ENCODE results near the gene HSPH1.
"Not testable (repeated sequence)": the region's sequence is repeated elsewhere in the genome, so short reads cannot be mapped to it uniquely, and the experiment has no call there.

Gene HSPH1

DNA sequence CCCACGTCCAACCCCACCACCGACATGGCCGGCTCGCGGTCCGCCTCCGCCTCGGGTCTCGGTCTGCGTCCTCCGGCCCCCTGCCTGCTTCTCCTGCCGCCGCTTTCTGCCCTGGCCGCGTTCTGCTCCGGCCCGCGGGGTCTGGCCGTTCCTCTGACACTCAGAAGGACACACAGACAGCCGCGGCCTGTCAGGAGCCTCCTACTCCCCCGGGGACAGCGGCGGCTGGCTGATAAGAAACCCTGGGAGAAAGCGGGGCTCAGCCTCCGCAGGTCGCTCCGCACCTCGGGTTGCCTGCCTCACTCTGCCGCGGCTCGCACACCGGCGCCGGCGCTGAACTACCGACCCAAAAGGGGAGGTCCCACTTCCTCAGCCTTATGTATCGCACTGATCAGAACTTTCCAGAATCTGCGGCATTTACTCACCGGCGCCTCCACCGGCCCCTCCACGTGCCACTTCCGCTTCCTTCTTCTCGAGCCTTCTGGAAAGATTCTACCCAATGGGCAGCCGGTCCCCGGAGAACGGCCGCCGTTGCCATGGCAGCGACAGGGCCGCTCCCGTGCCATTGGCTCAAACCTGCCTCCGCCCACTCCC is at the start of gene HSPH1:
HSPH1 (minus strand) TSS at position 348 of the 594 bp plus-strand sequence; CDS start at position 26, 322 bp downstream.
- peak; percentile 99 for DNase-seq

DNA sequence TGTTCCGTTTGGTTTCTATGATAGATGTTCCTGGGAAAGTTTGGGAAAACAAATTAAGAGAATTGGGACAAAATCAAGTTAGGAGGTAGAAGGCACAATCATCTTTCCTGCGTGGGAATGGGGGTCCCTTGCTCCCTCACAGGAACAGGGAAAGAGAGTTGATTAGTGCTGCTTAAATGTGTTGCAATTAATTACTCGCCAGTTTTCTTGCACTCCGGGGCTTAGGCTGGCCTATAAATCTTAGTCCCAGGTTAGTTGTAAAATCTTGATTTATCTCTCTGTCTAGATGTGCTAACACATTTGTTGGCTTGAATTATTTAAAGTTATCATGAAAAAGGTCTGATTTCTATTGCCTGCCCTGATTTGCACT is 48.1 kb upstream of the HSPH1 start:
- DNase-seq: peak; percentile 60

DNA sequence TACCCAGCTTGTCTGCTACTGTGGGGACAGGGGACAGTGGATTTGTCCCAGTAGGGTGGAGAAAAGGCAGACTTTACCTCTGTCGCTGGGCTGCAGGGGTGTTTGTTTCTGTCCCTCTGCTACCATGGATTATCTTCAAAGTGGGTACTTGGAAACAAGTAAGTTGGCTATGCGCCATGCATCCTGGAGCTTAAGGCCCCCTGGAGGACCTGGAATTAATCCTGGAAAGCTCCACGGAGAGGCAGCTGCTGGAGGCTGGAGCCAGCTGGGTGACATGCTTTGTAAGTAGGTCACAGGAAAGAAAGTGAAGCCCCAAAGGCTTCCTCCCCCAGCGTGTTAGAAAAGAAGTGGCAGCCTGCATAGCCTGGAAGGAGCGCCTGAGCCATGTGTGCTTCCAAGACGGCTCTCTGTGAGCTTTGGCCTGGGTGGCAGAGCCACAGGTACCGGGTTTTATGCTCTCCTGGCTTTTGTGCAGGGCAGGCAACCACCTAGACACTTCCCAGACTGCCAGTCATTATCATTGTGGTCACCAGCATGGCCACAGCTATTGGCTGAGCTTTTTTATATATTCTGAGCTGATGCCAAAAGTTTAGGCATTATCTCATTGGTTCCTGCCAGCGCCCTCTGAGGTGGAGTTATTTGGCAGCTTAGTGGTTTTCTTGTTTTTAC is 47.6 kb upstream of the HSPH1 start:
- DNase-seq: peak; percentile 100

DNA sequence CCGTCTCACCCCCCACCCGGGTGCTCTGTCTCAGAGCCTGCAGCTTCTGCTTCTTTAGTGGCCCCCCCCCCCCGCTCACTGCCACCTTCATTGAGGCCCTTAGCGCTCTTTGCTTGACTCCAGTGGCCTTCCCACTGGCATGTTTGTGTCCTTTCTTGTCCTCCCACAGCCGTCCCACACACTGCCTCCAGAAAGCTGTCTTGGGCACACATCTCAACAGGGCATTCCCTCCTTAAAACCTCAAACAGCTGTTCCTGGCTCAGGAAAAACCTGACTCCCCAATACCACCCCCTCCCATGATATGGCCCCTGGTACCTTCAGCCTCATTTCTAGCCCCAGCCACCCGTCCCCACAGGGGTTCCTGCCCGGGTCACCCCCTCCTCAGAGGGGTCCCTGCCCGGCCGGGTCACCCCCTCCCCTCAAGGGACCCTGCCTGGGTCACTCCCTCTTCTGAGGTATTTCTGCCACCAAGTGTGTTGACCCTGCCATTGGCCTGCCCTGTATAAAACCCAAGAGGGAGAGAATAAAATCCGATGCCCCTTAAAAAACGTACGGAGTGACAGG is 46.9 kb upstream of the HSPH1 start:
- peak; percentile 49 for DNase-seq

DNA sequence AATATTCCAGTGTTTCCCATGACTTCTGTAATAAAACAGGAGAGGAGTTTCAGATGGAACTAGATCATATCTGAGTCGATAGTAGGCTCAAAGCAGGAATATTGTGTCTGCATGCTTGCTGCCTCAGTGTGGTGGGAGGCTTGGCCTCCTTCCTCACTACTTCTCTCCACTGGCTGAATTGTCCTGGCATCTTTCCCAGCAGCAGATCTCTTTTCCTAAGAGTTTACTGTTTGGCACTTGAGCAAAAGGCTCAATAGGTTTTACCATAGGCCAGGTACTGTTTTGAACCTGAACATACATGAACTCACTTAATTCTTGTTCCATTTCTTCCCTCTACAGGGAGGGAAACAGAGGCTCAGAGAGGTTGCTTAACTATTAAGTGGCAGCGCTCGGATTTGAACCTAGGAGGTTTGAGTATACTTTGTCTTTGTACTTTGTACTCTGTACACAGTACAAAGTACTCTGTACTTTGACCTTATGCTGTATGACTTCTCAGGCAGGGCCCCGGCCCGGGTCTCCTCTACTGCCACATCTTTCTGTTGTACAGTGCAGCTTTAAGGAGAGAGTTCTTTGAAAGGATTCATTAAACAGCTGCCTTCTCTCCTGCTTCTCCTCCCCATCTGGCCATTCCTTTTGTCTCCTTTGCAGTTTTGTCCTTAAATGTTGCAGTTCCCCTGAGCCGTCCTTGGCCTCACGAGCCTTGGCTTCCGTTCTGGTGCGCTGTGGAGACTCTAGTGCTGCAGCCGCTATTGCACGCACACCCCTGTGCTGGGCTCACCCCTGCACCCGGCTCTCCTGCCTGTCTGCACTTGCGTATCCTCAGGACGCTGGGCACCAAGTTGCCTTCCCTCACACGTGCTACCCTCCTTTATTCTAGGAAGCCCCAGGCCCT is 46.2 kb upstream of the HSPH1 start:
- DNase-seq: peak; percentile 56

DNA sequence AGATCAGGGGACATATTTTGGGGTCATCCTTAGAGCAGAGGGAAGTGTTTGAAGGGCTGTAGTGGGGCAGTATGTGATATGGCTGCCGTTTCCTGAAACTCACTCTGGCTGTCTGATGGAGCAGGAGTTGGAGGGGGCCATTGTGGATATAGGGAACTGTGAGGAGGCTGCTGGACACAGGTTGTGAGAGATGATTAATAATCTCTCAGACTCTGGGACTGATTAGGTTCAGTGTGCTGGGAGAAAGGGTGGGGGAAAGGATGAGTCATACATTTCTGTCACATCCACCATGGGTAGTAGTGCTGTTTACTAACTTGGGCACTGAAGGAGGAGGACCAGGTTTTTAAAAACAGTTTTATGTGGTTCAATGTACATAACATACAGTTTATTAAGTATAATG is 42.9 kb upstream of the HSPH1 start:
- DNase-seq: peak; percentile 48

DNA sequence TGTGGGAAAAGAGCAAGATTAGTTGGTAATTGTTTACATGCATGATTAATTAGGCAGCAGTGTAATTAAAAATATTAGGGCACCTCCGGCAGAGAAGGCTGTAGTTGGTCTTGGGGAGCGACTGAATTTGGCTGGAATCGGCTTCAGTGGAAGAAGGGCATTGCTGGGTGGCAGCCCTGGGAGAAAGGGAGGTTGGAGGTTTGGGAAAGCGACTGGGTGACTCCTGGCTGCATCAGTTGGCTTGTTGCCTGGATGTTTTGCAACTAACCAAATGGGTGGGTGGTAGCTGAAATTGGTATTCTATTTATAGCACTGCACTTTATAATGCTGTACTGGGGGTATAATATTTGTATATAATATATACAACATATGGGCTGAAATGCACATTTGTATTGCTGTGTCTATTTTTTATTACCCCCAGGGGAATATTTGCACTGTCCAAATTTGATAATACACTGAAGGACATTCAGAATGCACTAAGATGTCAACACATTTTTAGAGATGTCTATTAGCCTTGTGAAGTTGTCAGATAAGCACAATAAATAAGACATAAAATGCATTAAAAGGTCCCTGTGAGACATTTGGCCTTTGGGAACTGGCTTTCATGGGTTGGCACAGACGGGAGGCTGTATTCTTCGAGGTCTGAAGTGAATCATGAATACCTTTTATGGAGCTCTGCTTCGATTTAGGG is 39.8 kb upstream of the HSPH1 start:
- no peak for DNase-seq

DNA sequence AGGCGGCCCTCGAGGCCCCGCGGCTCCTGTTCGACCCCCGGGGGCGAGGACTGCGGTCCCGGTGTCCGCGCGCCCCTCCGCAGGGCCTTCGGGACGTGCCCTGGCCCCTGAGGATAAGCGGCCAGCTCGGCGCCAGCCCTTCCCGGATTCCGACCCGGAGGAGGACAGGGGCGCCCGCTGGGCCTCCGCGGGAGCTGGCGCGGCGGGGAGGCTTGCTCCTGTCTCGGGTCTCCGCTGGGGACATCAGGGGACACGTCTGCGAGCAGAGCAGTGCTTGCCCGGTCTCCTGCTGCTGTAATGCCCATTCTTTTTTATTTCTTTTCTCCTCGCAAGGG is 38.9 kb upstream of the HSPH1 start:
- DNase-seq: peak; percentile 70

DNA sequence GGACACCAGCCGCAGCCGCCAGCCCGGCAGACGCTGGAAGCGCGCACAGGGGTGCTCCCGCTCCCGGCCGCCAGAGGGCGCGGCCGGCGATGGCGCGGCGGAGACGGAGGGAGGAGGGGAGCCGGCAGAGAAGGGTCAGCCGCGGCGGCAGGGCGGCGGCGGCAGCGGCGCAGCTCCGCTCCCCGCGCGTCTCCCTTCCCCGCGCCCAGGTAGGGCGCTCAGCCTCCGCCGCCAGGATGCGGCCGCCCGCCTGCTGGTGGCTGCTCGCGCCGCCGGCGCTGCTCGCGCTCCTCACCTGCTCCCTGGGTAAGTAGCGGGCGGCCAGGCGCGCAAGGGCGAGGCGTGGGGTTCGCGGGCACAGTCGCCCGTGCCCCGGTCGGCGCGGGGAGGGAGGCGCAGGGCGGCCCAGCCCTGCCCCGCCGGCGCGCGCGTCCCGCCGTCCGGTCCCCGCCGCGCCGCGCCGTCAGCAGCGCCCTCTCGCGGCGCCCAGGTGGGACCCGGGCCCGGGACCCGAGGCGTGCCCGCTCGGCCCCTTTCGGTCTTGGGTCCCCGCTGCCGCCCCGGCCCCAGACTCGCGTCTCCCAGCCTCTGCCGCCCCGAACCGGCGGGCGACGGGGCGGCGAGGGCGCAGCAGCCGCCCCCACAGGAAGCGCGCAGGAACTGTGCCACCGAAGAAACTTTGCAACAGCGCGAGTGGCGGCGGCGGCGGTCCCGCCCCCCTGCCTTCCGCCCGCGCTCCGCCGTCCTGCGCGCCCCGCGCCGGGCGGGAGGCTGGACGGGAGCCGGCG is 38.3 kb upstream of the HSPH1 start, which contains the start of gene B3GLCT:
B3GLCT (plus strand) TSS at position 127 of the 788 bp plus-strand sequence; CDS start at position 237, 110 bp downstream.
- peak; percentile 88 for DNase-seq

DNA sequence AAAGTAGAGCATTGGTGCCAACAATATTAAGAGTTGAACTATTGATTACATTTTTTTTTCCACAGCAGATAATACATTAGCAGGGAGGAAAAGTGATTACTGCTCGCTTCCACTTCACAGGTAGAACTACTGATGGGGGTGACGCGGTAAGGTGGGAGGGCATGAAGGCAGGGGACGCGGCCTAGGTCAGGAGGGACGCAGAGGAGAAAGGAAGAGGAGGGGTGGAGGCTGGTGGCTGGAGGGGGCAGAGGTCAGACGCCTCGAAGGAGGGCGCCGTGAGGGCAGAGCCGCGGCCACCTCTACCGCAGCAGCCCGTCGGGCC is 37.8 kb upstream of the HSPH1 start:
- no peak for DNase-seq

DNA sequence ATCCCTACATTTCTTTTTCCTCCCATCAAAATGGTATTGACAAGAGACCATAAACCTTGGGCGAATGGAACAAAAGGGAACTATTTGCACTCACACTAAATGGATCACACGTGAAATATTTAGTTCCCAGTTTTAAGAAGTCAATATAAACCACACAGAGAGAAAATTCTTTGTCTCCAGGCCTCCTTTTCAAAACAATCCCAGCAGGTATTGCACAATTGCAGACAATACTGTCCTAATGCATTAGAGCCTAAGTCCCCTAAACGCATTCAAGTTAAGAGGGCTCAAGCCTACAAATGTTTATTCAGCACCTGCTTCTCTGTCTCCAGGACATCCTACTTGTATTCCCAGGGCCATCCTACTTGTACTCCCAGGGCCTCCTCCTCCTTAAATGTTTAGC is 36.8 kb upstream of the HSPH1 start:
- DNase-seq: no peak

DNA sequence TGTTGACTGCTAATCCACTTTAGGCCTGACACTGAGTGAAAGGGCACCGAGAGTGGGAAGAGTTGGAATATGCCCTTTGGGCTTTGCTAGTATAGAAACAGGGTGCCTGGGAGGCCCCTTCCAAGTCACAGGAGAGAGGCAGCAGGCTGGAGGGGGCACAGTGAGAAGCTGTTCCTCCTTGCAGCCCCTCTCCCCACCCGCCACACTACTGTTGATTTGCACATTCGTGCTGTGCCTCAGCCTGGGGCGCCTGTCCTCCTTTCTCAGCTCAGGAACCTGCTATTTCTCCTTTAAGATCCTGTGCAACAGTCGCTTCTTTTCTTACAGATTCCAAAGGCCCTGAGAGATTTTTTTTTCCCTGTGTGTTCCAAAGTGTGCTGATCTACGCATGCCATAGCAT is 35.3 kb upstream of the HSPH1 start:
- no peak for DNase-seq

DNA sequence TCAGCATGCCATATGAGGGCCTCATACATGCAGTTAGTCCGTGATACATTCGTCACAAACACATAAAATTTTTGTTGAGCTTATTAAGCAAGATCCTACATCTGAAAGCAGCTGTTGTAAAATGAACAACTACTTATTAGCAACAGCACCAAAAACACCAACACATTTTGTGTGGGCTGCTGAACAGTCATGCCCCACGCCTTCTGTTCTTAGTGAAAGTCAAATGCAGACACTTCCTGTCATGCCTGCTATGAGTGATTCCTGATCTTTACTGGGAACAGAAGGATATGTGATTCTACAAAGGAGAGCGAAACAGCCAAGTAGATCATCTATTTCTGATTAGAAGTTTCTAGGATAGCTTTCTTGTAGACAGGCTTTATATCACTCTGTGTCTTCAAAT is 33.9 kb upstream of the HSPH1 start:
- DNase-seq: no peak

DNA sequence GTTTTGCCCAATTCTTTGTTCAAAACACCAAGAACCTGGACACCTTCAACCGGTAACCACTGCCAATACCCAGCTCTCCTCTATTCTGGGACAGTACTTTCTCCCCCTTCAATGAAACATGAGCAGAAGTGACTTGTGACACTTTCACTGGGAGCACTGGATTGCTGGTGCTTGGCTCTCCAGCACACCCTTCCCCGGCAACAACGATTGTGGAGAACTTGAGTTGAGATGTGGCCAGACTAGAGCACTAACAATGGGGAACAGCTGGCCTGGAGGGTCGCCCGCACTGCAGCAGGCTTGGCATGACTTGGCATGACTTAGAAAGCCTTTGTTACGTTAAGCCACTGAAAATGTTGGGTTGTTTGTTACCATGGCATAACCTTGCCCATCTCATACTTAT is 30.6 kb upstream of the HSPH1 start:
- no peak for DNase-seq

DNA sequence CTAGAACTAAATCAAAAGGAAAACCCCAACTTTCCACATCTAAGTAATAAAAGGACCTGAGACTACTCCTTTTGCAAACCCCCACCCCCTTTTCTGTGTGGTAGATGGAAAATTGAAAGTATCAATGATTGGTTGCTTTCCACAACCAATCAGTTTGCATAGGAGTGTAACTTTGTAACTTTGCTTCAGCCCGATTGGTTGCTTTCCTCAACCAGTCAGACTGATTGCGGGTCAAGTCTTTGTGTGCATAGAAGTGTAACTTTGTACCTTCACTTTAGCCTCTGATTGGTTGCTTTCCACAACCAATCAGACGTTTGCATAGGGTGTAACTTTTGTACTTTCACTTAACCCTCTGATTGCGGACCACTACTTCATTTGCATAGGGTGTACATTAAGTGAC is 30.0 kb upstream of the HSPH1 start:
- DNase-seq: no peak

DNA sequence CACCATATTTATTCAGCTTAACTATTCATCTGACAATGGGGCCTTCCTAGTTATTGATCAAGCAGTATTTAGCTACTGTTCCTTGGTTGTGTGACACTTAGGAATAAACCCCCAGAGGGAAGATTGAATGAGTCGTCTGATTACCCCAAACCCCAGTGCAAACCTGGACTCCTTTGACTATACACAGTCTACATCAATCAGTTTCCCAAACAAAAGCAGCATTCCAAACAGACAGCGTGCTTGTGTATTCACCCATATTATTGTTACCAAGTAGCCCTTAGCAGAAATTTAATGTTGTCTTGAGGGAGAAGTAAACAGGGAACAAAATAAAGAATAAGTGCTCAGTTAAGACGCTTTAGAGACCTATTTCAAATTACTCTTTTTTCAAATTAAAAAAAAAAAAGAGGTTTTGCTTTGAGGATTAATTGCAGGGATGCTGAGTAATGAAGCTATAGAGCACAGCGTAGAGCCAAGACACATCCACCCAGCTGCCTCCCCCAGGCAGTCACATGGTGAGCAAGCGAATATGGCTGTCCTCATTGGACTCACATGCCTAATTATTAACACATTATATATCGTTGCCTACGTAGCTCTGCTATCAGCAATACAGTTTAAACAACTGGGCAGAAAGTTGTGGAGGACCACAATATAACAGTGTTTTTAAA is 23.4 kb upstream of the HSPH1 start:
- DNase-seq: no peak

DNA sequence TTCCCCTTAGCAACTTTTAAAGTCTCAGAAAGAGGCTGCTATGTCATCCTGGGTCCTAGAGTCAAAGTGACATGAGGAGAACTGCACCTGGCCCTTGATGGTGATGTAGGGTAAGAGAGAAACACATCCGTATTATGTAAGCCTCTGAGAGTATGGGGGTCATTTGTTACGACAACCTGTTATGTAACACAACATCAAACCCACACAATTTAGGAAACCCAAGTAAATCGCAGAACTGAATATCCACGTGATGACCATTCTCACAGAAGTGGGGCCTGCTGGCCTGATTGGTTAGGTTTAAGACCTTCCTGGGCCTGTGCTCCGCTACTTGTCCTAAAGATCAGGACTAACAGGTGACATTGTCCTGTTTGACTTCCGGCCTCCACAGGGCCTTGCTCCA is 22.7 kb upstream of the HSPH1 start:
- DNase-seq: no peak

DNA sequence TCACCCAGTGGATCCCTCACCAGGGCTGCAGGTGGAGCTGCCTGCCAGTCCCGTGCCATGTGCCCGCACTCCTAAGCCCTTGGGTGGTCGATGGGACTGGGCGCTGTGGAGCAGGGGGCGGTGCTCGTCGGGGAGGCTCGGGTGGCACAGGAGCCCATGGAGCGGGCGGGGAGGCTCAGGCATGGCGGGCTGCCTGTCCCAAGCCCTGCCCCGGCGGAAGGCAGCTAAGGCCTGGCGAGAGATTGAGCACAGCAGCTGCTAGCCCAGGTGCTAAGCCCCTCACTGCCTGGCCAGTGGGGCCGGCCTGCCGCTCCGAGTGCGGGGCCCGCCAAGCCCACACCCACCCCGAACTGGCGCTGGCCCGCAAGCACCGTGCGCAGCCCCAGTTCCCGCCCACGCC is 21.3 kb upstream of the HSPH1 start:
- DNase-seq: no peak

DNA sequence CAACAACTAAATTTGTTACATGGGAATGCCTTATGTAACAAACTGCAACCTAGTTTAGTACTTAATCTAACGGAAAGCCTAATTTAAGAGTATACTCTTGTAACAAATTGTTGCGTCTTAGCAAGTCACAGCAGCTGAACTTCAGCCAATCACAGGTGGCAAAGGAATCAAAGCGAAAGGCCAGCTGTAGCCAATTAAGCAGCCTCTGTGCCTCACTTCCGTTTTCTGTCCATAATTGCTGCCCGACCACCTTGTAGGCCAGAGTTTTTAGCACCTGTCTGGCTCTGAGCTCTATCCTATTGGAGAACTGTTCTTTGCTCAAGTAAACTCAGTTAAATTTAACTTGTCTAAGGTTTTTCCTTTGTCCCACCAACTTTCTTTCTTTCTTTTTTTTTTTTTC is 18.1 kb upstream of the HSPH1 start:
- DNase-seq: no peak

DNA sequence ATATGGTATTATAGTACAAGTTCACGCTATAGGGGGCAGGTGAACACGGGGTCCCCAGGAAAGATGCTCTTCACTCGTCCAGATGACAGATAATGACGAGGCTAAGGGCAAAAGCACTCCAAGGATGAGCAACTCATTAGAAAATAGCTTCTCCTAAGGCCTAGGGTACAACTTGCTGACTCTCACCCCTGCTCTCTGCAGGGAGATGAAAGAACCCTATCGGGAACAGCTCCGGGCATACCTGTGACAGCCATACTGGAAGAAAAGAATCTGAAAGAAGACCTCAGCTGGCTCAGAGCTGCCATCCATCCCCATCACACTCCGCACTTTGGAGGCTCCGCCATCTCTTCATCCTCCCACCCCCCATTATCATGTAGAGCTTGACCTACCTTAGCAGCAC is 17.5 kb upstream of the HSPH1 start:
- DNase-seq: no peak

DNA sequence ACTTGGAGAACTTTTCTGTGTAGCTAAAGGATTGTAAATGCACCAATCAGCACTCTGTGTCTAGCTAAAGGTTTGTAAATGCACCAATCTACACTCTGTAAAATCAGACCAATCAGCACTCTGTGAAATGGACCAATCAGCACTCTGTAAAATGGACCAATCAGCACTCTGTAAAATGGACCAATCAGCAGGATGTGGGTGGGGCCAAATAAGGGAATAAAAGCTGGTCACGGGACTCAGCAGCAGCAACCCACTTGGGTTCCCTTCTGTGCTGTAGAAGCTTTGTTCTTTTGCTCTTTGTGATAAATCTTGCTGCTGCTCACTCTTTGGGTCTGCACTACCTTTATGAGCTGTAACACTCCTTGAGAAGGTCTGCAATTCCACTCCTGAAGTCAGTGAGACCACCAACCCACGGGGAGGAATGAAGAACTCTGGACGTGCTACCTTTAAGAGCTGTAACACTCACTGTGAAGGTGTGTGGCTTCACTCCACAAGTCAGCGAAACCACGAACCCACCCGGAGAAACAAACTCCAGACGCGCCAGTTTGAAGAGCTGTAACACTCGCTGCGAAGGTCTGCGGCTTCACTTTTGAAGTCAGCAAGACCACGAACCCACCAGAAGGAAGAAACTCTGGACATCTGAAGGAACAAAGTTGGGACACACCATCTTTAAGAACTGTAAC is 16.2 kb upstream of the HSPH1 start:
- DNase-seq: not testable (repeated sequence)
